Stimulated activated naive CD8-positive, alpha-beta T cell treated with anti-CD3 and anti-CD28 coated beads, Interleukin-15, Interleukin-2, amounts not matched to agents 100 ng/mL and 50 ng/mL, for 24 hours (primary cell): ENCODE measurements around the gene MAP4K5.
"Not testable (repeated sequence)": the region's sequence is repeated elsewhere in the genome, so short reads cannot be mapped to it uniquely, and the experiment has no call there.

ENCODE experiments used
- H3K27ac Mint-ChIP-seq: one replicate; pipeline ENCODE4 v1.8.0; 2021; ENCODE audit warnings: mild to moderate bottlenecking, mixed read lengths
- H3K27me3 Mint-ChIP-seq: one replicate; pipeline ENCODE4 v1.8.0; 2021; ENCODE audit warnings: mixed read lengths
- H3K36me3 Mint-ChIP-seq: one replicate; pipeline ENCODE4 v1.8.0; 2021; ENCODE audit warnings: low read depth, mixed read lengths
- H3K4me1 Mint-ChIP-seq: one replicate; pipeline ENCODE4 v1.8.0; 2021; ENCODE audit warnings: low read depth, mixed read lengths
- H3K4me3 Mint-ChIP-seq: one replicate; pipeline ENCODE4 v1.8.0; 2021; ENCODE audit warnings: mild to moderate bottlenecking, mixed read lengths
- H3K9me3 Mint-ChIP-seq: one replicate; pipeline ENCODE4 v1.8.0; 2021; ENCODE audit warnings: mixed read lengths

The MAP4K5 gene

GRCh38 chr14:50541159-50541567, 8.8 kb upstream of the MAP4K5 start:
- Mint-ChIP-seq H3K4me1 (peaks cover 10% of the 10 kb centered on the region), H3K27ac (no peak overlapping the region), H3K9me3 (no peaks in the 10 kb centered on the region), H3K4me3 (no peak overlapping the region), H3K27me3 (no peaks in the 10 kb centered on the region), H3K36me3 (no peaks in the 10 kb centered on the region)

GRCh38 chr14:50539051-50539450, 6.7 kb upstream of the MAP4K5 start:
- Mint-ChIP-seq H3K27me3 (no peaks in the 10 kb centered on the region), H3K27ac (no peak overlapping the region), H3K9me3 (no peaks in the 10 kb centered on the region), H3K36me3 (no peaks in the 10 kb centered on the region), H3K4me1 (peaks cover 10% of the 10 kb centered on the region), H3K4me3 (no peak overlapping the region)

- not testable (repeated sequence) for H3K27me3 Mint-ChIP-seq, H3K9me3 Mint-ChIP-seq, H3K27ac Mint-ChIP-seq, H3K4me3 Mint-ChIP-seq, H3K36me3 Mint-ChIP-seq
- H3K4me1 Mint-ChIP-seq = peaks cover 14% of the 10 kb centered on the region
These were observed 5.7 kb upstream of the MAP4K5 start for GRCh38 chr14:50538034-50538433.

- Mint-ChIP-seq H3K4me1 (peaks cover 28% of the 10 kb centered on the region), H3K27me3 (no peaks in the 10 kb centered on the region), H3K9me3 (no peaks in the 10 kb centered on the region), H3K36me3 (no peaks in the 10 kb centered on the region), H3K4me3 (no peak overlapping the region), H3K27ac (no peak overlapping the region)
These were observed 2.6 kb upstream of the MAP4K5 start for GRCh38 chr14:50534997-50535396.

- H3K4me1 Mint-ChIP-seq = peaks cover 34% of the 10 kb centered on the region
- H3K9me3 Mint-ChIP-seq = no peaks in the 10 kb centered on the region
- no peak overlapping the region for H3K27ac Mint-ChIP-seq
- no peaks in the 10 kb centered on the region for H3K27me3 Mint-ChIP-seq
- H3K36me3 Mint-ChIP-seq = no peaks in the 10 kb centered on the region
- H3K4me3 Mint-ChIP-seq = no peak overlapping the region
These were observed 2.0 kb upstream of the MAP4K5 start for GRCh38 chr14:50534416-50534815.

GRCh38 chr14:50533806-50534205, 1.4 kb upstream of the MAP4K5 start:
- H3K4me1 Mint-ChIP-seq = peaks cover 40% of the 10 kb centered on the region
- no peaks in the 10 kb centered on the region for H3K9me3 Mint-ChIP-seq
- no peaks in the 10 kb centered on the region for H3K36me3 Mint-ChIP-seq
- no peak overlapping the region for H3K4me3 Mint-ChIP-seq
- no peaks in the 10 kb centered on the region for H3K27me3 Mint-ChIP-seq
- H3K27ac Mint-ChIP-seq = no peak overlapping the region

- Mint-ChIP-seq H3K27me3 (no peaks in the 10 kb centered on the region), H3K9me3 (no peaks in the 10 kb centered on the region), H3K36me3 (no peaks in the 10 kb centered on the region), H3K27ac (peak overlapping the region; percentile 74), H3K4me3 (peak overlapping the region; percentile 92), H3K4me1 (peaks cover 44% of the 10 kb centered on the region)
These were observed 904 bp upstream of the MAP4K5 start for GRCh38 chr14:50533241-50533705.

GRCh38 chr14:50531595-50532501, 521 bp downstream of the MAP4K5 start:
- no peaks in the 10 kb centered on the region for H3K27me3 Mint-ChIP-seq
- no peaks in the 10 kb centered on the region for H3K9me3 Mint-ChIP-seq
- peak overlapping the region; percentile 77 for H3K27ac Mint-ChIP-seq
- peaks cover 49% of the 10 kb centered on the region for H3K4me1 Mint-ChIP-seq
- H3K4me3 Mint-ChIP-seq = peak overlapping the region; percentile 92
- no peaks in the 10 kb centered on the region for H3K36me3 Mint-ChIP-seq

- H3K27ac Mint-ChIP-seq = peak overlapping the region; percentile 10
- peaks cover 56% of the 10 kb centered on the region for H3K4me1 Mint-ChIP-seq
- H3K27me3 Mint-ChIP-seq = no peaks in the 10 kb centered on the region
These were observed 1.5 kb downstream of the MAP4K5 start for GRCh38 chr14:50530794-50531365.

GRCh38 chr14:50530358-50530757, 2.0 kb downstream of the MAP4K5 start:
- peaks cover 58% of the 10 kb centered on the region for H3K4me1 Mint-ChIP-seq
- H3K9me3 Mint-ChIP-seq = no peaks in the 10 kb centered on the region
- peak overlapping the region; percentile 33 for H3K27ac Mint-ChIP-seq
- peak overlapping the region; percentile 92 for H3K4me3 Mint-ChIP-seq
- no peaks in the 10 kb centered on the region for H3K27me3 Mint-ChIP-seq
- peaks cover 8% of the 10 kb centered on the region for H3K36me3 Mint-ChIP-seq

More at GRCh38 chr14:50530794-50531365, 1.5 kb downstream of the MAP4K5 start:
- peaks cover 8% of the 10 kb centered on the region for H3K36me3 Mint-ChIP-seq
- H3K4me3 Mint-ChIP-seq = peak overlapping the region; percentile 92
- no peaks in the 10 kb centered on the region for H3K9me3 Mint-ChIP-seq

- Mint-ChIP-seq H3K27me3 (no peaks in the 10 kb centered on the region), H3K27ac (peak overlapping the region; percentile 33), H3K4me3 (peak overlapping the region; percentile 92), H3K9me3 (no peaks in the 10 kb centered on the region), H3K36me3 (peaks cover 14% of the 10 kb centered on the region), H3K4me1 (peaks cover 66% of the 10 kb centered on the region)
These were observed 2.8 kb downstream of the MAP4K5 start for GRCh38 chr14:50529288-50530179.

- Mint-ChIP-seq H3K36me3 (peaks cover 27% of the 10 kb centered on the region), H3K9me3 (no peaks in the 10 kb centered on the region), H3K4me3 (no peak overlapping the region), H3K27ac (no peak overlapping the region), H3K27me3 (no peaks in the 10 kb centered on the region), H3K4me1 (peaks cover 76% of the 10 kb centered on the region)
These were observed 4.4 kb downstream of the MAP4K5 start for GRCh38 chr14:50528000-50528399.

GRCh38 chr14:50524731-50525515, 7.4 kb downstream of the MAP4K5 start:
- H3K4me3 Mint-ChIP-seq = peak overlapping the region; percentile 6
- H3K27me3 Mint-ChIP-seq = no peaks in the 10 kb centered on the region
- H3K36me3 Mint-ChIP-seq = peaks cover 27% of the 10 kb centered on the region
- H3K9me3 Mint-ChIP-seq = no peaks in the 10 kb centered on the region
- peaks cover 79% of the 10 kb centered on the region for H3K4me1 Mint-ChIP-seq
- peak overlapping the region; percentile 68 for H3K27ac Mint-ChIP-seq

GRCh38 chr14:50524060-50524459, 8.3 kb downstream of the MAP4K5 start:
- H3K27ac Mint-ChIP-seq = peak overlapping the region; percentile 68
- peak overlapping the region; percentile 0 for H3K4me3 Mint-ChIP-seq
- H3K9me3 Mint-ChIP-seq = no peaks in the 10 kb centered on the region
- H3K36me3 Mint-ChIP-seq = peaks cover 27% of the 10 kb centered on the region
- peaks cover 73% of the 10 kb centered on the region for H3K4me1 Mint-ChIP-seq
- no peaks in the 10 kb centered on the region for H3K27me3 Mint-ChIP-seq
